HG03103 (cell line): ENCODE results near the gene FBXW12.
"Not testable (repeated sequence)": the region's sequence is repeated elsewhere in the genome, so short reads cannot be mapped to it uniquely, and the experiment has no call there.

Source experiments
- ATAC-seq: cut with Tn5 transposase; IDR thresholded peaks from one replicate; pipeline ENCODE4 v1.9.1; 2021; ENCODE audit warnings: low read depth; ENCODE audit not compliant: unreplicated experiment

FBXW12 gene

DNA sequence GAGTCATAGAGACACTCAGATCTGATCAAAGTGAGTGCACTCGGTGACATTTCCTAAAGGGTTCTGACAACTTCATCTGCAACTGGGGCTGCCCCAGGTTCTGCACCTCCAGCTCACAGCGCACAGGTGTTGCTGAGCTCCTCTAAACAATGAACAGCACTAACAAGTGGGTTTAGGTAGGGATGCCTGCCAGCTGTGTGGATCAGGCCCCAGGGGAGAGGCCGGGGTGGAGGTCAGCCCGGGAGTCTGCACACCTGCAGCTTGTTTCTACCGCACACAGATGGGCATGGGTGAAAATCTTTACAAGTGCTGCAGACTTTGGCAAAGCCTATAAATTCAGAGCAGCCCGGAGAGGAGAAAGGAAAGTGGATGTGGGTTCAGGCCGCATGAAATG, 355 bp downstream of the FBXW12 start:
- no peak for ATAC-seq

DNA sequence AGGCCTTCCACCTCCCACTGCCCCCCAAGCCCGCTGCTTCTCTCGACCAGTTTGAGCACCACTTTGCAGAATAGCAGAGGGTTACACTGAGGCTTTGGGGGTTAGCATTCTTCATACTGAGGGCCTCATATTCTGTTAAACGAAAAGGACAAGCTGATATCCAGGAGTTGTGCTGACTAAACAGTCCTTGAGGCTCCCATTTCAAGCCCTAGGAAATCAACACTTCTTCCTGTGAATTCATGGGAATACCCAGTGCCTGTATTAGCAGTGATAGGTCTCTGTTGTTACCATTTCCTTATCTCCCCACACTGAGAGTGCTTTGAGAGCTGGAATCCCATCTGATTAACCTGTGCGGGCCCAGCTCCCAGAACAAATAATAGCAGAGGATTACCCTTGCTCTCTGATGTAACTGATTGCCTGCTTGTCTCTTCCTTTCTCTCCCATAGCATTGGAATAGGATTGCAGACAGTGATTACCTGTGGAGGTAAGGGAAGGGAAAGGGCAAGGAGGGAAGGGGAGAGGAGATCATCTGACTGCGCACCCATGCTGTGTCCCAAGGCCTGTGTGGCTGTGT, 930 bp downstream of the FBXW12 start:
- no peak for ATAC-seq

DNA sequence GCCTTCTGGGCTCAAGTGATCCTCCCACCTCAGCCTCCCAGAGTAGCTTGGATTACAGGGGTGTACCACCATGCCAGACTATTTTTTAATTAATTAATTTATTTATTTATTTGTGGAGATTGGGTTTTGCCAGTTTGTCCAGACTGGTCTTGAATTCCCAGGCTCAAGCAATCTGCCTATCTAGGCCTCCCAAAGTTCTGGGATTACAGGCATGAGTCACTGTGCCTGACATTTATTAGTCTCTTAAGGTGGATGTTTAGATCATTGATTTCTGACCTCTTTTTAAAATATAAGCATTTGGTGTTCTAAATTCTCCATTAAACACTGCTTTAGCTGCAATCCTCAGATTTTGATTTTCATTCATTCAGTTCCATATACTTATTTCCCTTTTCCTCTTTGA, 15.6 kb downstream of the FBXW12 start:
- no peak for ATAC-seq

DNA sequence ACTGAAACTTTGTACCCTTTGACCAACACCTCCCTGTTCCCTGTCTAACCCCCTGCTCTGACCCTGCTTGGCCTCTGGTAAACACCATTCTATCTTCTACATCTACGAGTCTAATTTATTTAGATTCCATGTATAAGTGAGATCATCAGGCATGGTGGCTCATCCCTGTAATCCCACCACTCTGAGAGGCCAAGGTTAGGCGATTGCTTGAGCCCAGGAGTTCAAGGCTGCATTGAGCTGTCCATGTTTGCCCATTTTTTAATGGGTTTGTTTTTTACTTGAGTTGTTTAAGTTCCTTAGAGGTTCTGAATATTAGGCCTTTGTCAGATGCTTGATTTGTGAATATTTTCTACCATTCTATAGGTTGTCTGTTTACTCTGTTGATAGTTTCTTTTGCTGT, 16.9 kb downstream of the FBXW12 start:
- ATAC-seq, result no peak

DNA sequence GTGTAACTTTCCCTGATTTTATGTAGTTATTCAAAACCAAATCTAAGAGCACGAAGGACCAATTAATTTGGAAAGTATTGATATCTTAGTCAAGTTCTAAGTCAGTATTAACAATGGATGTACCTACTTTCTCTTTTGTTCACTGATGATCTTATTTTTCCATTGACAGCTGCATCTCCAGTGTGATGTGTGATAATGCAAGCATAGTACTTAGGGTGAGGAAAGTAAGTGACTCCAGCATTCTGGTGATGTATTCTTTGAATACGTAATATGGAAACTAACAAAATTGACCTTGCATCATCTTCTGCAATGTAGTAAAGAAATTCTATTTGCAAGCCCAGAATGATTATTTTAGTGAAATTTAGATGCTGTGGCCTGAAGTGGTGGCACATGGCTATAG, 22.4 kb downstream of the FBXW12 start:
- no peak for ATAC-seq

DNA sequence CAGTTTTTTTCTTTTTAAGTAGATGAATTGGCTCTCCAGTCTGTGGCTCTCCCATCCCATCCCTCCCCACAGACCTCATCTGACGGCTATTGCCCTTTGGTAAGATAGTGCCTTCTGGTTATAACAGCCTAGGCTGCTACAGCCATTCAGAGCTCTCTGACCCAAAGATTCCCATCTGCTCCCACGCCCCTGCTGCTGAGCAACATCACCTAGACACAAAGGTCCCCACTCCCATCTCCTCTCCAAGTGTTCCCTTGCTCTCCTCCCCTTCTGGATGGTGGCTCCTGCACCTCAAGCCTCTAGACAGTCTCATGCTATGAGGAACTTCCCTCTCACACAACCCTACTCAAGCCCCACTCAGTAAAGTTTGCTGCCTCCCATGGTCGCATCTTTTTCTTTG, 23.7 kb downstream of the FBXW12 start:
- ATAC-seq, result no peak

DNA sequence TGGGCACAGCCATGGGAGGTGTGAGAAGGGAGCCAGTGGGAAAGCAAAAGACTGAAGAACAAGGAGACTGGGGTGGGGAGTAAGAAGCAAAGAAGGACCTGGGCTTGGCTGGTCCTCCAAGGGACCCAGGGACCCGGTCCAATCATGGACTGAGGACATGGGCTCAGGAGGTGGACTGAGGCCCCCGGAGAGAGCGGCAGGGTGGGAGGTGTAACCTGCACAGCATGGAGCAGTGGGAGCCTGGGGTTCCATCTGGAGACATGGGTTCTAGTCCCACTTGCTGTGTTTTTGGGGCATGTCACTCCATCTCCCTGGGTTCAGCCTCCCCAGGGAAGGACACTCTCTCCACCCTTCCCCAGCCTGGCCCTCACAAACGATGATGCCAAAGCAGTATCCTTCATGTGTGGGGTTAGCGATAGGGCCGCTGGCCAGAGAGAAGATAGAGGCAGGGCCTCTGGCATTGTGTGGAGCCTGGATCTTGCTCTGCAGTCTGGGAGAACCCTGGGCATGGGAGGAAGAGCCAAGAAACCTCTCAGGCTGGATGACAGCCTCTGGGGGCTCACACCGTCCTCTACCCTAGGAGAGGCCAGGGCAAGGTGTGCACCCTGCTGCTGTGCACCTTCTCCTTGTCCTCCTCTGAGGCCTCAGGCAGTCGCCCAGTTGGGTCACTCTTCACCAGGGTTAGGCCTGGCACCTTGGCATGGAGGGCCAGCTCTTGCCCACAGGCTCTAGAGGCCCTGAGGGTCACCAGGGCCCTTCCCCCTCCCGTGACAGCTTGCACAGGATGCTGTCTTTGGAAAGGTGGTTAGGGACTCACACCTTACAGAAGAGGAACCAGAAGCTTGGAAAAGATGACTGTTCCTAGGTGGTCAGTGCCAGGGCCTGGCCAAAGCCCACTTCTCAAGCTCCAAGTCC, 26.0 kb downstream of the FBXW12 start:
- ATAC-seq, result no peak

DNA sequence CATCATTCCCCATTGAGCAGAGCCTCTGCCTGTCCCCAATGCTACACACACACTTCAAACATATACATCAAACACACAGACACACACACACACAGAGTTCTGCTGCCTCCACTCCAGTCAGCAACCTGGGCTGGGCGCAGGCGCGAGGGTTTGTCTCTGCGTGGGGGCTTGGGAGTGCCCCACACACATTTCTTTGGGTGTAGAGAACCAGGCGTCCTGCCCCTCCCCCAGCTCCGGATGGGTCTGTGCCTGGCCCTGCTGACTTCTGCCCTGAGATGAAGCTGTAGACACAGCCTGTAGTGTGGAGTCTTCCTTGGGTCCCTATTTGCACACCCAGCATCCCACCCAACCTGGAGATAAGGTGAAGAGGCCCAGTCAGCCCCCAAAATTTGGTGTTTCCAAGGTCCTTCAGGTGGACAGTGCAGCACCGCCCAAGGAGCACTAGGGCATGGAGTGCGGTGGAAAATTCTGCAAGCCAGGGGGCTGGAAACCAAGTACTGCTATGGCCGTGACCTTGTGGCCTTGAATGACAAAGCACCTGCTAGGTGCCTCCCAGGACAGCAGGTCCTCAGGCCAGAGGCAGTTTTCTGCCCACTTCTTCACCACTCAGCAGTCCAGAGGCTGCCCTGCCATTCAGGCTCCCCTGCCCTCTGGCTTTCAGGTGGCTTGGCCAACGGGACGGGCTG, 26.8 kb downstream of the FBXW12 start:
- no peak for ATAC-seq

DNA sequence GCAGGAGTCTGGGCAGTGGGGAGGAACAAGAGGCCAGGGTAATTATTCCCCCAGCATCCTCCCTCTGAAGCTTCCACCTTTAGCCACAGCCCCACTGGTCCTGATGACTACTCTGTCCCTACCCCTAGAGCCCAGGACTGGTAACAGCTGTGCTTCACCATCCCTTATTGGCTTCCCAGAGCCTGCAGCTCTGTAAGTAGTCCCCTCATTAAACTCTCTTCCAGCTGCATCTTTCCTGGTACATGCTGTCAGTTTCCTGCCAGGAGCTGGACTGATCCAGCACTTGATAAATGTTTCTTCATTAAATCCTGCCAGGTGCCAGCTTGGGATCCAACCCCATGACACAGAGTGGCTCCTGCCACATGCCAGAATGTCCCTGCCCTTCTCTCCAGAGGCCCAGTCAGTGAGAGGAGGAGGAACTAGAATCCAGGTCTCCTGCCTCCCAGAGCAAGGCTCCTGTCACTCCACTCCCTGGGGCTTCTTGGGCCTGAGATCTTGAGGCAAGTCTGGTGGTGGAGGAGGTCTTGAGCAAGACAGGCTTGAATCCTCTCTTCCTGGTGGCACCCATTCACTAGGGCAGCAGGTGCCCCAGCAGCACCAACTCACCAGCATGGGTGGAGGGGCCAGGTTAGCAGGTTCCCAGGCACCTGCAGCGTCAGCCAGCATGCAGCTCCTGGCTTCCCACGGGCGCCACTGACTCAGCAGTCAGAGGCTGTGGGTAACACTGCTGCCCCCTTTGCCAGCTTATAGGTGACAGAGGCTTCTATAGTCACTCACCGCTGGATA, 27.6 kb downstream of the FBXW12 start:
- ATAC-seq, result no peak

DNA sequence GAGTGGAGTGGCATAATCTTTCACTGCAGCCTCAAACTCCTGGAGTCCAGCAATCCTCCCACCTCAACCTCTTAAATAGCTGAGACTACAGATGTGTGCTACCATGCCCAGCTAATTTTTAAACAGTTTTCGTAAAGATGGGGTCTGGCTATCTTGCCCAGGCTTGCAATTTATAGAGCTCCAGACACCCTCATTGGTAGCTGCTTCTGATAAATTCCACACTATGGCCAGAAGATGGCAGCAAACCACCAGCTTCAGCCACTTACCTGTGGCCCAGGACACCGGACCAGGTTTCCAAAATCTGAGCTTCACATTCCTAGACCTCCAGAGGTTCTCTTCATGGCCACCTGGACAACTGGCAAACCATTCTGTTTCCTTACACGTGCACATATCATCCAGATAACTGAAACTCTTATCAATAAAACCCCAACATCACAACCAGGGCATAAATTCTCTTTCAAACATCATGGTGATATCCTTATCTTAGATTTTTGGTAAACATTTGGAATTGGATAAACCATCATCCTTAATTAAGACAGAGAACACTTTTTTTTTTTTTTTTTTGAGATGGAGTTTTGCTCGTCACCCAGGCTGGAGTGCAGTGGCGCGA, 28.9 kb downstream of the FBXW12 start:
- ATAC-seq, result no peak

DNA sequence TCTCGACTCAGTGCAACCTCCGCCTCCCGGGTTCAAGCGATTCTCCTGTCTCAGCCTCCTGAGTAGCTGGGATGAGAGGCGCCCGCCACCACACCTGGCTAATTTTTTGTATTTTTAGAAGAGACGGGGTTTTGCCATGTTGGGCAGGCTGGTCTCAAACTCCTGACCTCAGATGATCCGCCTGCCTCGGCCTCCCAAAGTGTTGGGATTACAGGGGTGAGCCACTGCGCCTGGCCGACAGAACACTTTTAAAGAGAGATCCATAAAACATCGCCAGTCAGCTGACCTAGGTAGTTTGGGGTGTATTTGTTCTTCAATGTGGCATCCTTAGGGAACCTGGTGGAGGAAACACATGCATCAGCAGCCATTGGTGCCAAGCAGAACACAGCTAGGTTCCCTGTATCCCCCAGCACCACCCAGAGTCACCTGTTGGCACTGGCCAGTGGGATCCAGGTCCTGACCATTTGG, 29.4 kb downstream of the FBXW12 start:
- ATAC-seq, result not testable (repeated sequence)

DNA sequence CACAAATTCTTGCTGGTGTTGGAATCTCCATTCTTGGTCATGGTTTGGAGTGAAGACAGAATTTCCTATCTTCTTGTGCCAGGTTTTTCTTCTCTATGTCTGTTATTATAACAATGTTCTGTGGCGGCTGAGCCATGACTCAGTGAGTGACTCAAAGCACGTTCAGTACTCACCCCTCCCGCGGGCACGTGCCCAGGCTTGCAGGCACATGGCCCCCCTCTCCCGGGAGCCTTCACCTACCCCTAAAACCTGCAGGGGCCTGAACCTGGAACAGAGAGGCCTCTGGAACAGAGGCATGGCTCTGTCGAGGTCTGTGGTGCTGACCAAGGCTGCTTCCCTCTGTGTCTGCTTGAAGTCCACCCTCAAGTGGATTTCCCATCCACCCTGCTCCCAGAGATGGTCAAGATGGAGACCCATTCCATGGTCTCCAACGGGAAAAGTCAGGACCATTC, 30.3 kb downstream of the FBXW12 start:
- no peak for ATAC-seq

DNA sequence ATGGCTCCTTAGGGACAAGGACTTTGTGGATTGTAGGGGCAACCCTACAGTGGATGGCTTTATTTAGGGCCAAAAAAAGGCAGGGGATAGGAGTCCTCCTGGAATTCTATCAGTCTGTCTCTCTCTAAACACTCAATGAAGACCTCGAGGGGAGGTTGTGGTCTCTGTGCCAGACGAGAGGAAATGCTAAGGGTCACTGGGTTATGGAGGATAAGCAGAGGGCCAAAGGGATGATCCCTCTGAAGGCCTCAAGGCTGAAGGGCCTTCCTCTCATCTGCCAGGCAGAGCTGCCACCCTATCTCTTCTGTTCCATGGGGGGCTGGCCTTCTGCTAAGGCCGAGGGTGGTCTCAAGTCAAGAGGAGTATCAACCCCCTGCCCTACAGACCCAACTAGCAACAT, 30.9 kb downstream of the FBXW12 start:
- ATAC-seq, result no peak

DNA sequence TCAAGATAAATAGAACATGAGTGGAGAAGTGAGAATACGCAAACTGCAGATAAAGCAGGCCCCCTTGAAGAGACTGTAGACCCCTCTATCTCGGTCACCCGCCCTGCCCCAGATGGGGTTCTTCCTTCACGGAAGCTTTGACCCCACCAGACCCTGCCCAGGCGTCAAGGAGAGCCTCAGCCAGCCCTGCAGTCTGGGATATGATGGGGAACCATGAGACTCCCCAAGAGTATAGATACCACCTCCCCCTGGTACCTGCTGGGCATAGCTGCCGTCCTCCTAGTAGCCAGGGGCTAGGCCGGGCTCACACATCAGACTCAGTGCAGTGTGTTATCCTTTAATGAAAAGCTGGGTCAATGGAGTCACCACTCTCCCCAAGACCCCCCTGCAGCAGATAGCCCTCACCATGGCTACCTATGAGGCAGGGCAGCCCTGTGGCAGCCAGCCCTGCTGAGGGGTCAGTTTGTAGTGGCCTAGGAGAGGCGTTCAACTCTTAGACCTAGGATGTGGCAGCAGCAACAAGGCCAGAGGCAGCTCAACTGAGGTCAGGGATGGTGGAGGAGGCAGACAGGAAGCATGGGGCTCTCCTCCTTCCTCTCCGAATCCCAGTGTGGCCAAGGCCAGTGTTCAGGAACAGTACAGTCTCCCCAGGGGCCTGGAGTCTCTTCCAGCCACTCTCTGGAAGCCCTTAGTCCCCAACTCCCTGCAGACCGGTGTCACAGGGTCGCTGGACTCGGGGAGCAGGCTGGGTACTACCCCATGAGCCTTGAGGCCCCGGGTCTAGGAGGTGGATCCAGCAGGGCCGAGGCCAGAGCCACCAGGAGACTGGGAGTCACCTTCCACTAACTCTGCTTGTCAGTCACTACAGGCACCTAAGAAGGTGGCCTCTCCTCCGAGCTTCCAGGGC, 31.8 kb downstream of the FBXW12 start:
- ATAC-seq, result no peak

DNA sequence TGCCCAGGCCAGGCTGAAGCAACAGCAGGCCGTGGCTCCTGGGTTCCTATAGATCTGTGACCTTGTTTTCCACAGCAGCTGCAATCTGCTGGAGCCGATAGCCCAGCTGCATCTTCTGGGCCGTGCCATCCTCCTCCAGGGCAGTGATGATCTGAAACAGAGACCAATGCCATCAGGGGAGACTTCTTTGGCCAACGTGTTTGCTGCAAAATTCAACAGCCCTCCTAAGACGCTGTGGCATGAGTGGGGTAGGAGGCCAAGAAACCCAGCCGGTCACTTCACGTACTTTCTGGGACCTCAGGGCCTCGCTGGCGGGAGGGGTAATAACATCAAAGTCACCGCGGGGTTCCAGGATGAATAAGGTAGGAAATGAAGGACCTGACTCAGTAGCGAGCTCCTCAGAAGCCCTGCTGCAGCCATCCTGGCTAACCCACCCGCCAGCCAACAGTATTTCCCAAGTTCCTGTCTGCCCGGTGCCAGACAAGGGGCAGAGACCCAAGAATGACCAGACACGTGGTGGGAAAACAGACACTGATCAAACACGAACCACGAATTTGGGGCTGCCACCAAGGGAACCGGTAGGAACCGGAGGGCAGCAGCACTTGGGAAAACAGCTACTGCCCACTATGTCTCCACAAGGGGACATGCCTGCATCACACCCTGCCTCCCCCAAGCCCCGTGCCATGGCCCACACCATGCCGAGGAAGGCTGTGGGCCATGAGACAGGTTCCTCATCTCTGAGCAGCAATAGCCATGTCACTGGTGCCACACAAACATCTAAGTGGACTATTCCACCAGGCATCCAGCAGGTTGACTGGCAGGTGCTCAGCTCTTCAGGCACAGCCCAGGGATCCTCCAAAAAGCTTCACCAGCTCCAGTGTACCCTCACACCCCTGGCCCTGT, 32.7 kb downstream of the FBXW12 start:
- no peak for ATAC-seq

DNA sequence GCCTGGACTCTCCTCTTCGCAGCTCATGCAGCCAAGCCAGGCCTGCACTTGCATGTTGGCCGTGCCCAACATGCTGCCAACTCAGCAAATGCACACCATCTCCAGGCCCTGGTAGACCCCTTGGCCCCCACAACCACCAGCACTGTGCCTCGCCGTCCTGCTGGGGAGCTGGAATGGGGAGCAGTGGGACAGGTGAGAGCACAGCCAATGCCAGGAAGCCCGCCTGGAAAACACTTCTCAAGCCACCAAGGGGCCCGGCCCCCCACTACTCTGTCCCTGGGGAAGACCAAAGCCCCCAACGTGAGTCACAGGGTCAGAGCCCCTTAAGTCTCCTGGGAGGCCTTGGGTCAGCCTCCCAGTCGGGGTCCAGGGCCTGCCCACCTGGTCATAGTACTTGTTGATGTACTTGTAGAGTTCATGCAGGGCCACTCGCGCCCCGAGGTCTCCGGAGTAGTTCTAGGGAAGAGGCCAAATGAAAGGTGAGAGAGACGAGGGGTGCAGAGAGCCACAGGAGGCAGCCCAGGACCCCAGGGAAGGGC, 33.4 kb downstream of the FBXW12 start:
- ATAC-seq, result no peak

DNA sequence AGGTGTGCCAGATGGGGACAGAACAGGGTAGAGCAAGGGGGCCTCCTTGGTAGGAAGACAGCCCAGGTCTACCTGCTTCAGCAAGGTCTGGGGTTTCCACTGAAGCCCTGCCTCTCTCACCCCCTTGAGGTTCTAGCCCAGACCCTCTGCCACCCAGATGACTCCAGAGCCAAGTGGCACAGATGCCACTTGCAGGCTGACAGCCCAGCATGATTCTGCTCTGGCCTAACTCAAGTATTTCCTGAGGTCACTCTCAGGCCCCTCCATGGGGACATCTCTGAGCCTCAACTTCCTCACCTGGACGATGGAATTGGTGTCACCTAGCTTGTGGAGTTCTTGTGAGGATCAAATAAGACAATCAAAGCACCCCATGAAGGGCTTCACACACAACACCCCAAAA, 34.0 kb downstream of the FBXW12 start:
- no peak for ATAC-seq
